Activated B cell treated with CpG ODN at 0.5 μM for 24 hours (primary cell): ENCODE data around the gene SPRYD7. TPM values are rescaled to one million over a fixed set of nuclear protein-coding genes. Genes with fewer than 3 reads are reported as not detected.
"Not testable (repeated sequence)": the region's sequence is repeated elsewhere in the genome, so short reads cannot be mapped to it uniquely, and the experiment has no call there.

Experiments used
- ATAC-seq: fragments of 200-7000 bp; cut with Tn5 transposase; one replicate; pipeline ENCODE4 v1.10.0; 2021; ENCODE audit warnings: low read depth, mild to moderate bottlenecking, moderate library complexity
- CTCF ChIA-PET: fragments of 350-600 bp; sonication (Branson Sonifier 250); formaldehyde crosslinking; loops from one replicate; lab custom pipeline; 2021; ENCODE audit warnings: antibody characterized with exemption; lab: Charles Lee
- POLR2A ChIA-PET: fragments of 350-600 bp; sonication (Branson Sonifier 250); formaldehyde crosslinking; loops from one replicate; lab custom pipeline; 2021; ENCODE audit warnings: antibody characterized with exemption; lab: Charles Lee
- DNase-seq: peaks from one replicate; pipeline ENCODE4 v3.0.0; 2022
- H3K27ac Mint-ChIP-seq: one replicate; pipeline ENCODE4 v1.8.0; 2020; ENCODE audit warnings: mixed read lengths
- H3K27me3 Mint-ChIP-seq: one replicate; pipeline ENCODE4 v1.8.0; 2021; ENCODE audit warnings: mixed read lengths
- H3K36me3 Mint-ChIP-seq: one replicate; pipeline ENCODE4 v1.8.0; 2021; ENCODE audit warnings: low read depth, mixed read lengths
- H3K4me1 Mint-ChIP-seq: one replicate; pipeline ENCODE4 v1.8.0; 2021; ENCODE audit warnings: mixed read lengths
- H3K4me3 Mint-ChIP-seq: one replicate; pipeline ENCODE4 v1.8.0; 2020; ENCODE audit warnings: mild to moderate bottlenecking, mixed read lengths
- H3K9me3 Mint-ChIP-seq: one replicate; pipeline ENCODE4 v1.8.0; 2020; ENCODE audit warnings: mixed read lengths
- intact Hi-C: fragments of 100-400 bp; cut with micrococcal nuclease; formaldehyde crosslinking; loops from one replicate; pipeline ENCODE4 v1.15.1; 2024
- total RNA-seq: library from RNA; stranded (reverse); gene quantifications from 2 replicates; pipeline ENCODE4 v1.2.3, GENCODE V29; 2022
- TF ChIP-seq, protein P1 (sequence below): fragments of 200-600 bp; IDR thresholded peaks from one replicate; pipeline ENCODE4 v1.8.0; 2022; ENCODE audit warnings: antibody characterized with exemption, mild to moderate bottlenecking

The SPRYD7 gene
- total RNA-seq, 1 donor from 2014 or later, result 3.7 TPM

DNA sequence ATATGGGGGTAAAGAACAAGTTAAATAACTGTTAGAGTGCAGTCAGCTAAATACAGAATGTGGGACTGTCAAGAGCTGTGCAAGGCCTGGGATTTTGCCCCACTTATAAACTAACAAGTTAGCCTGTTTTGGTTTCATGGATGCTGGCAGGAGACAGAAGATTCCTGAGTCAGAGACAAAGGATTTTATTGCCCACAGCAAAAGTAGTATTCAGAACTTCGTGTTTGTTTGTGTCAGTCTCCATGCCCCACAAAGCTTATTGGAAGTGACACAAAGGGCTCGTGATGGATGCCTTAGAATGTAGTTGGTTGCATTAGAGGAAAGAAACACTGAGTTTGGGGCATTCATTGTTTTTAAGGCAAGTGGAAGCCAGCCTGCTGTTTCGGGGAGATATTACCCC, 22.2 kb upstream of the SPRYD7 start:
- intact Hi-C loops, result no loop called here
- Mint-ChIP-seq H3K9me3 (peaks cover 13% of the 10 kb centered on the region), H3K4me1 (no peaks in the 10 kb centered on the region), H3K36me3 (peaks cover 19% of the 10 kb centered on the region), H3K4me3 (no peak overlapping the region), H3K27ac (no peak overlapping the region), H3K27me3 (no peaks in the 10 kb centered on the region)
- TF ChIP-seq, protein P1, sequence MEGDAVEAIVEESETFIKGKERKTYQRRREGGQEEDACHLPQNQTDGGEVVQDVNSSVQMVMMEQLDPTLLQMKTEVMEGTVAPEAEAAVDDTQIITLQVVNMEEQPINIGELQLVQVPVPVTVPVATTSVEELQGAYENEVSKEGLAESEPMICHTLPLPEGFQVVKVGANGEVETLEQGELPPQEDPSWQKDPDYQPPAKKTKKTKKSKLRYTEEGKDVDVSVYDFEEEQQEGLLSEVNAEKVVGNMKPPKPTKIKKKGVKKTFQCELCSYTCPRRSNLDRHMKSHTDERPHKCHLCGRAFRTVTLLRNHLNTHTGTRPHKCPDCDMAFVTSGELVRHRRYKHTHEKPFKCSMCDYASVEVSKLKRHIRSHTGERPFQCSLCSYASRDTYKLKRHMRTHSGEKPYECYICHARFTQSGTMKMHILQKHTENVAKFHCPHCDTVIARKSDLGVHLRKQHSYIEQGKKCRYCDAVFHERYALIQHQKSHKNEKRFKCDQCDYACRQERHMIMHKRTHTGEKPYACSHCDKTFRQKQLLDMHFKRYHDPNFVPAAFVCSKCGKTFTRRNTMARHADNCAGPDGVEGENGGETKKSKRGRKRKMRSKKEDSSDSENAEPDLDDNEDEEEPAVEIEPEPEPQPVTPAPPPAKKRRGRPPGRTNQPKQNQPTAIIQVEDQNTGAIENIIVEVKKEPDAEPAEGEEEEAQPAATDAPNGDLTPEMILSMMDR, result no peak
- DNase-seq (no peak), ATAC-seq (no peak)
- CTCF ChIA-PET, result no interaction called here
- POLR2A ChIA-PET, result interaction anchor here (0.5 kb wide), 1 partner anchor 13 kb away, joined by 3 read pairs; no protein-coding TSS in a partner anchor

DNA sequence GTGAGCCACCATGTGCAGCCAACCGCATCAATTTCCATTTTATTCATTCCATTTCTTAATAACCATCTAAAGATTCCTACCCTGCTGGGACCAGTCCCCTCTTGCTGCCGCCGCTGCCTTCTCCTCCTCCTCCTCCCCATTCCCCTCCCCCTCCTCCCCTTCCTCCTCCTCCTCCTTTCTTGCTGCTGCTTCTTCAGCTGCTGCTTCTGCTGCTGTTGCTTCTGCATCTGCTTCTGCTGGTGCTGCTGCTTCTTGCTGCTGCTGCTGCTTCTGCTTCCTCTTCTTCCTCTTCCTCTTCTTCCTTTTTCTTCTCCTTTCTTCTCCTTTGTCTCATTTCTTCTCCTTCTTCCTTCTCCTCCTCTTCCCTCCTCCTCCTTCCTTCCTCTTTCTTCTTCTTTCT, 20.0 kb upstream of the SPRYD7 start:
- H3K4me3 Mint-ChIP-seq, result no peak overlapping the region
- no peaks in the 10 kb centered on the region for H3K27me3 Mint-ChIP-seq
- peaks cover 12% of the 10 kb centered on the region for H3K36me3 Mint-ChIP-seq
- intact Hi-C loops, result no loop called here
- ChIA-PET POLR2A (no interaction called here), CTCF (no interaction called here)
- peaks cover 5% of the 10 kb centered on the region for H3K9me3 Mint-ChIP-seq
- TF ChIP-seq, protein P1, result no peak
- ATAC-seq, result no peak
- H3K4me1 Mint-ChIP-seq, result no peaks in the 10 kb centered on the region
- DNase-seq, result no peak
- H3K27ac Mint-ChIP-seq, result no peak overlapping the region

DNA sequence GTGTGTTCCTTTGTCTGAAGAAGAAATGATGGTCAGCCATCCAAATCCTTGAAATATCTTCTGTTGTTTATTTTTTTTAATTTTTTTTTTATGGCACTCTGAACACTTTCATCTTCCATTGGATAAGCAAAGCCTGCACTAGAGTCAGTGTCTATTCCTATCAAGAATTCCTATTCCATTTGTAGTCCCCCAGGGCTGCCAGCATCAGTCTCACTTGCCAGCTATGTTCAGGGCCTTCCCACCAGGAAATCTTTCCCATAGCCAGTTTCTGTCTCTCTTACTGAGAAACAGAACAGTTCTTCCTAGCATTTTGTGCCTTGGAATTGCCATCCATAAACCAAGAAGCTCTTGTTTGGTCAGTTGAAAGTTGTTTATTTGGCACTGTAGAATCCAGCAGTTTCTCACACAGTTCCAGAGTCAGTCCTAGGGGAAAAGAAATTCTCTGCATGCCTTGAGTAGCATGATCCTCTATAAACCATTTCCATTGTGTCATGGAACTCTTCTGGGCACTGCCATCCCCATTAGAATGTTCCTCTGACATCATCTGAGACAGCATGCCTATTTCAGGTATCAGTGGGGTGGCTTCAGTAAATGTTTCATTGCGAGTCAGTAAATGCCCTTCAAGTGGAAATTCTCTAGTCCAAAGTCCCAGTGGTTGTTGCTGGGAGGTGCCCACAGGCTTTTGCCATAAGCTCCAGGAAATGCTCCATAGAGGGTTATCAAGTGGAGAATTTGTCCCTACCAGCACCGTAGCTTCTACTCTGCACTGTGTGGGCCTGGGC, 18.7 kb upstream of the SPRYD7 start:
- H3K9me3 Mint-ChIP-seq, result peaks cover 2% of the 10 kb centered on the region
- H3K4me3 Mint-ChIP-seq, result no peak overlapping the region
- no peak for DNase-seq
- H3K4me1 Mint-ChIP-seq, result no peaks in the 10 kb centered on the region
- peaks cover 6% of the 10 kb centered on the region for H3K36me3 Mint-ChIP-seq
- intact Hi-C loops, result no loop called here
- TF ChIP-seq, protein P1, result no peak
- ATAC-seq, result no peak
- CTCF ChIA-PET, result interaction anchor here (1.1 kb wide), 1 partner anchor 22 kb away, joined by 3 read pairs; no protein-coding TSS in a partner anchor
- H3K27ac Mint-ChIP-seq, result no peak overlapping the region
- H3K27me3 Mint-ChIP-seq, result no peaks in the 10 kb centered on the region
- POLR2A ChIA-PET, result no interaction called here

DNA sequence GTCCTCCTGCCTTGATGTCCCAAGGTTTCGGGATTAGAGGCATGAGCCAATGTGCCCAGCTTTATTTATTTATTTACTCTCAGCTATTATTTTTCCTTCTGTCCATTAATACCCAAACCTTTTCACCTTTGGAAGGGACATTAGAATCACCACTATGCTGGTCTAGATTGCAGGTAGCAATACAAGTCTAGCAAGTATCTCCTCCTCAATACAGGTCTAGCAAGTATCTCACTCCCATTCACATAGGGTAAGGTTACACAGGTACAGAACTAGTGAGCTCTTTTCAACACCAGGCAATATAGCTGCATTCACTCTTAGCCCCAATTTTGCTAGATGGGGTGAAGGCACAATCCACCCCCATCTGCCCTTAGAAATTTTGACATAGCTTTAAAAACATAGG, 17.4 kb upstream of the SPRYD7 start:
- TF ChIP-seq, protein P1, result no peak
- Mint-ChIP-seq H3K36me3 (no peaks in the 10 kb centered on the region), H3K27me3 (no peaks in the 10 kb centered on the region), H3K4me1 (no peaks in the 10 kb centered on the region), H3K4me3 (no peak overlapping the region), H3K27ac (no peak overlapping the region), H3K9me3 (no peaks in the 10 kb centered on the region)
- DNase-seq, result no peak
- intact Hi-C loops, result no loop called here
- CTCF ChIA-PET, result interaction anchor here (1.1 kb wide), 1 partner anchor 23 kb away, joined by 3 read pairs; no protein-coding TSS in a partner anchor
- ATAC-seq, result no peak
- POLR2A ChIA-PET, result interaction anchor here (0.9 kb wide), 1 partner anchor 8 kb away, joined by 7 read pairs; no protein-coding TSS in a partner anchor

DNA sequence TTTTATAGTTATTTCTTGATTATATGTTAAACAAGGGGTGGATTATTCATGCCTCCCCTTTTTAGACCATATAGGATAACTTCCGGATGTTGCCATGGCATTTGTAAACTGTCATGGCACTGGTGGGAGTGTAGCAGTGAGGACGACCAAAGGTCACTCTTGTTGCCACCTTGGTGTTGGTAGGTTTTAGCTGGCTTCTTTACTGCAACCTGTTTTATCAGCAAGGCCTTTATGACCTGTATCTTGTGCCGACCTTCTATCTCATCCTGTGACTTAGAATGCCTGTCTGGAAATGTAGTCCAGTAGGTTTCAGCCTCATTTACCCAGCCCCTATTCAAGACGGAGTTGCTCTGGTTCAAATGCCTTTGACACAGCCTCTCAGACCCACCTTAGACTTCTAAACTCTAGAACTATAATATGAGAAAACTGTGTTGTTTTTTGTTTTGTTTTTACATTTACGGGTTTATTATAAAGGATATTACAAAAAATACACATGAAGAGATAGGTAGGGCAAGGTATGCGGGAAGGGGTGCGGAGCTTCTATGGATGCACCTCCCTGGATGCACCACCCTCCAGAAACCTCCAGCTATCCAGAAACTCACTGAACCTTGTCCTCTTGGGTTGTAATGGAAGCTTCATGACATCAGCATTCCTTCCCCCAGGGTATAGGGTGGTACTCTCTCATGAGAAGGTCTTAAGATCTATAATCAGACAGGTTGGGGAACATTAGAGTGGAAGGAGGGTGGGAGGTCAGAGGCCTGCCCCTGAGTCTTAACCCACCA, 15.8 kb upstream of the SPRYD7 start:
- Mint-ChIP-seq H3K36me3 (no peaks in the 10 kb centered on the region), H3K27me3 (no peaks in the 10 kb centered on the region), H3K4me1 (no peaks in the 10 kb centered on the region), H3K4me3 (no peak overlapping the region), H3K27ac (no peak overlapping the region), H3K9me3 (no peaks in the 10 kb centered on the region)
- intact Hi-C loops, result no loop called here
- ATAC-seq (no peak), DNase-seq (no peak)
- POLR2A ChIA-PET, result interaction anchor here (0.7 kb wide), 1 partner anchor 1201 kb away, joined by 8 read pairs; no protein-coding TSS in a partner anchor
- CTCF ChIA-PET, result no interaction called here
- TF ChIP-seq, protein P1, result no peak

DNA sequence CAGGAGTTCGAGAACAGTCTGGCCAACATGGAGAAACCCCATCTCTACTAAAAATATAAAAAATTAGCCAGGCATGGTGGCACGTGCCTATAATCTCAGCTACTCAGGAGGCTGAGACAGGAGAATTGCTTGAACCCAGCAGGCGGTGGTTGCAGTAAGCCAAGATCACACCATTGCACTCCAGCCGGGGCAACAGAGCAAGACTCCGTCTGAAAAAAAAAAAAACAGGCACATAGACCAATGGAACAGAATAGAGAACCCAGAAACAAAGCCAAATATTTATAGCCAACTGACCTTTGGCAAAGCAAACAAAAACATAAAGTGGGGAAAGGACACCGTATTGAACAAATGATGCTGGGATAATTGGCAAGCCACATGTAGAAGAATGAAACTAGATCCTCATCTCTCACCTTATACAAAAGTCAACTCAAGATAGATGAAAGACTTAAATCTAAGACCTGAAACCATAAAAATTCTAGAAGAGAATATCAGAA, 12.7 kb upstream of the SPRYD7 start:
- H3K27ac Mint-ChIP-seq, intact Hi-C loops, H3K36me3 Mint-ChIP-seq, DNase-seq, ATAC-seq, H3K4me1 Mint-ChIP-seq, H3K27me3 Mint-ChIP-seq, CTCF ChIA-PET, H3K4me3 Mint-ChIP-seq, H3K9me3 Mint-ChIP-seq, POLR2A ChIA-PET: not testable (repeated sequence)
